SK-N-MC (cell line): ENCODE data around the gene KLHDC4.
"Not testable (repeated sequence)": the region's sequence is repeated elsewhere in the genome, so short reads cannot be mapped to it uniquely, and the experiment has no call there.

Experiments used
- DNase-seq: peaks from one replicate; pipeline ENCODE4 v3.0.0-alpha.2; 2011; ENCODE audit warnings: low read depth, low spot score
- H3K27ac ChIP-seq: fragments of 200-600 bp; sonication (generic); 2 replicates; pipeline ENCODE4 v1.5.1; 2016; ENCODE audit warnings: mixed run types
- H3K36me3 ChIP-seq: fragments of 200-600 bp; sonication (generic); 2 replicates; pipeline ENCODE4 v1.6.1; 2017; ENCODE audit warnings: antibody characterized with exemption, low read length, mixed read lengths; ENCODE audit not compliant: insufficient read depth
- H3K4me3 ChIP-seq: fragments of 200-600 bp; sonication (generic); 2 replicates; pipeline ENCODE4 v1.5.1; 2016
- H3K9ac ChIP-seq: fragments of 200-600 bp; sonication (generic); 2 replicates; pipeline ENCODE4 v1.8.0; 2017; ENCODE audit warnings: mixed run types, mixed read lengths; ENCODE audit not compliant: insufficient read length
- H3K9me3 ChIP-seq: fragments of 200-600 bp; sonication (generic); 2 replicates; pipeline ENCODE4 v1.6.1; 2017; ENCODE audit warnings: low read depth, mild to moderate bottlenecking, antibody characterized with exemption, low read length, moderate library complexity, mixed read lengths
- EZH2 ChIP-seq: fragments of 200-600 bp; sonication (generic); IDR thresholded peaks from one replicate; pipeline ENCODE4 v1.6.1; 2017; ENCODE audit warnings: antibody characterized with exemption
- FOXP2 ChIP-seq: optimal IDR thresholded peaks from 2 replicates; pipeline ENCODE3; 2011; ENCODE audit warnings: mild to moderate bottlenecking, moderate library complexity; ENCODE audit not compliant: insufficient read depth; ENCODE audit errors: extremely low read length, control extremely low read depth
- POLR2AphosphoS5 ChIP-seq: IDR thresholded peaks from 2 replicates; pipeline ENCODE4 v1.6.1; 2012; ENCODE audit warnings: mild to moderate bottlenecking, low read depth, low read length, borderline replicate concordance

KLHDC4 gene

GRCh38 chr16:87687126-87687910 is 78.5 kb downstream of the KLHDC4 start:
- no peak for DNase-seq
- Histone ChIP-seq H3K36me3 (no peaks in the 10 kb centered on the region), H3K9ac (no peak overlapping the region), H3K9me3 (no peaks in the 10 kb centered on the region), H3K27ac (no peak overlapping the region), H3K4me3 (no peak overlapping the region)
- TF ChIP-seq POLR2AphosphoS5 = no peak
- TF ChIP-seq EZH2 = no peak

- no peak overlapping the region for H3K27ac ChIP-seq
- TF ChIP-seq FOXP2 (no peak), EZH2 (no peak), POLR2AphosphoS5 (no peak)
- H3K9me3 ChIP-seq = no peaks in the 10 kb centered on the region
- no peak overlapping the region for H3K9ac ChIP-seq
- H3K4me3 ChIP-seq = no peak overlapping the region
- H3K36me3 ChIP-seq = no peaks in the 10 kb centered on the region
- DNase-seq = no peak
Measured at GRCh38 chr16:87686697-87687096, 79.1 kb downstream of the KLHDC4 start.

- no peak for DNase-seq
- Histone ChIP-seq H3K36me3 (no peaks in the 10 kb centered on the region), H3K4me3 (no peak overlapping the region), H3K27ac (no peak overlapping the region), H3K9ac (no peak overlapping the region), H3K9me3 (no peaks in the 10 kb centered on the region)
- TF ChIP-seq FOXP2 (no peak), EZH2 (no peak), POLR2AphosphoS5 (no peak)
Measured at GRCh38 chr16:87685766-87686165, 80.0 kb downstream of the KLHDC4 start.

GRCh38 chr16:87685405-87685755 is 80.4 kb downstream of the KLHDC4 start:
- no peaks in the 10 kb centered on the region for H3K36me3 ChIP-seq
- TF ChIP-seq EZH2 (no peak), FOXP2 (no peak), POLR2AphosphoS5 (no peak)
- H3K9ac ChIP-seq = no peak overlapping the region
- no peak for DNase-seq
- H3K4me3 ChIP-seq = no peak overlapping the region
- H3K27ac ChIP-seq = no peak overlapping the region
- no peaks in the 10 kb centered on the region for H3K9me3 ChIP-seq

GRCh38 chr16:87684711-87685404 is 80.9 kb downstream of the KLHDC4 start:
- Histone ChIP-seq H3K27ac (no peak overlapping the region), H3K9me3 (no peaks in the 10 kb centered on the region), H3K36me3 (no peaks in the 10 kb centered on the region), H3K4me3 (no peak overlapping the region), H3K9ac (no peak overlapping the region)
- DNase-seq = no peak
- TF ChIP-seq FOXP2 (no peak), POLR2AphosphoS5 (no peak), EZH2 (no peak)

GRCh38 chr16:87684106-87684677 is 81.6 kb downstream of the KLHDC4 start:
- TF ChIP-seq FOXP2 (no peak), POLR2AphosphoS5 (no peak), EZH2 (no peak)
- no peaks in the 10 kb centered on the region for H3K9me3 ChIP-seq

GRCh38 chr16:87682852-87683399 is 82.9 kb downstream of the KLHDC4 start:
- Histone ChIP-seq H3K4me3 (no peak overlapping the region), H3K36me3 (no peaks in the 10 kb centered on the region), H3K9me3 (no peaks in the 10 kb centered on the region), H3K9ac (no peak overlapping the region), H3K27ac (no peak overlapping the region)
- no peak for TF ChIP-seq EZH2
- no peak for TF ChIP-seq FOXP2
- no peak for TF ChIP-seq POLR2AphosphoS5
- no peak for DNase-seq

More at GRCh38 chr16:87684106-87684677, 81.6 kb downstream of the KLHDC4 start:
- H3K9ac ChIP-seq = no peak overlapping the region
- H3K27ac ChIP-seq = no peak overlapping the region
- H3K4me3 ChIP-seq = no peak overlapping the region
- H3K36me3 ChIP-seq = no peaks in the 10 kb centered on the region
- DNase-seq = no peak

- no peak for TF ChIP-seq FOXP2
- no peak for TF ChIP-seq POLR2AphosphoS5
- TF ChIP-seq EZH2 = no peak
- Histone ChIP-seq H3K9ac (no peak overlapping the region), H3K4me3 (no peak overlapping the region), H3K27ac (no peak overlapping the region), H3K36me3 (no peaks in the 10 kb centered on the region), H3K9me3 (no peaks in the 10 kb centered on the region)
- DNase-seq = no peak
Measured at GRCh38 chr16:87681981-87682570, 83.7 kb downstream of the KLHDC4 start.

GRCh38 chr16:87681051-87681602 is 84.7 kb downstream of the KLHDC4 start:
- not testable (repeated sequence) for H3K27ac ChIP-seq

More at GRCh38 chr16:87681051-87681602, 84.7 kb downstream of the KLHDC4 start:
- not testable (repeated sequence) for H3K36me3 ChIP-seq, H3K9ac ChIP-seq, DNase-seq, H3K4me3 ChIP-seq, H3K9me3 ChIP-seq
